IMR-90 (cell line): ENCODE results near the gene SOCS3. TPM values are rescaled to one million over a fixed set of nuclear protein-coding genes. Genes with fewer than 3 reads are reported as not detected.

ENCODE experiments used
- ATAC-seq: fragments of 200-7000 bp; cut with Tn5 transposase; 2 replicates; pipeline ENCODE4 v1.9.1; 2020; ENCODE audit warnings: low read depth, mild to moderate bottlenecking, moderate library complexity
- BruUV-seq: library from RNA; stranded (reverse); fragments of 400-500 nt; replicated peaks from 2 replicates; lab custom pipeline; 2021; lab: Mats Ljungman, UMichigan
- CTCF ChIA-PET: fragments of 300-600 bp; formaldehyde crosslinking; extraction: SDS; loops from one replicate; lab custom pipeline; 2021; ENCODE audit warnings: antibody characterized with exemption; lab: Yijun Ruan, JAX
- POLR2A ChIA-PET: fragments of 300-600 bp; sonication (Branson Sonifier 250); formaldehyde crosslinking; loops from one replicate; lab custom pipeline; 2022; ENCODE audit warnings: antibody characterized with exemption; ENCODE audit not compliant: unreplicated experiment; lab: Charles Lee
- DNase-seq: peaks from one replicate; pipeline ENCODE4 v3.0.0; 2013
- H2AFZ ChIP-seq: replicated peaks from 2 replicates; pipeline ENCODE3; 2013; ENCODE audit warnings: low read length, mild to moderate bottlenecking; ENCODE audit not compliant: poor library complexity
- H2AK5ac ChIP-seq: 2 replicates; pipeline ENCODE4 v1.6.1; 2013; ENCODE audit warnings: low read depth, low read length, inconsistent platforms
- H2AK9ac ChIP-seq: replicated peaks from 2 replicates; pipeline ENCODE3; 2013; ENCODE audit warnings: mild to moderate bottlenecking, low read depth, low read length, moderate library complexity; ENCODE audit not compliant: poor library complexity
- H2BK120ac ChIP-seq: 2 replicates; pipeline ENCODE4 v1.6.1; 2013; ENCODE audit warnings: low read depth, low read length, inconsistent platforms
- H2BK15ac ChIP-seq: 3 replicates; pipeline ENCODE4 v1.6.1; 2013; ENCODE audit warnings: low read depth, low read length, inconsistent platforms
- H2BK20ac ChIP-seq: 2 replicates; pipeline ENCODE4 v1.6.1; 2013; ENCODE audit warnings: low read depth, mild to moderate bottlenecking, inconsistent platforms, low read length, moderate library complexity
- H2BK5ac ChIP-seq: 2 replicates; pipeline ENCODE4 v1.6.1; 2013; ENCODE audit warnings: mild to moderate bottlenecking, low read depth, low read length, inconsistent platforms; ENCODE audit not compliant: poor library complexity, severe bottlenecking
- H3K14ac ChIP-seq: replicated peaks from 2 replicates; pipeline ENCODE4 v1.6.1; 2013; ENCODE audit warnings: low read depth, low read length, inconsistent platforms
- H3K18ac ChIP-seq: 2 replicates; pipeline ENCODE4 v1.6.1; 2013; ENCODE audit warnings: low read depth, low read length, control low read depth
- H3K23ac ChIP-seq: 2 replicates; pipeline ENCODE4 v1.6.1; 2013; ENCODE audit warnings: low read depth, low read length, inconsistent platforms
- H3K27ac ChIP-seq: 2 replicates; pipeline ENCODE4 v1.5.1; 2013; ENCODE audit warnings: mild to moderate bottlenecking, control low read depth, low read length; ENCODE audit not compliant: insufficient read depth
- H3K27me3 ChIP-seq: 2 replicates; pipeline ENCODE4 v1.6.1; 2013; ENCODE audit warnings: low read length; ENCODE audit not compliant: control insufficient read depth, insufficient read depth
- H3K36me3 ChIP-seq: 2 replicates; pipeline ENCODE4 v1.6.1; 2013; ENCODE audit warnings: low read length, mixed read lengths; ENCODE audit not compliant: control insufficient read depth, insufficient read depth
- H3K4ac ChIP-seq: 2 replicates; pipeline ENCODE4 v1.6.1; 2013; ENCODE audit warnings: low read depth, low read length, inconsistent platforms
- H3K4me1 ChIP-seq: 2 replicates; pipeline ENCODE4 v1.6.1; 2013; ENCODE audit warnings: low read length, mixed read lengths; ENCODE audit not compliant: control insufficient read depth, insufficient read depth
- H3K4me2 ChIP-seq: 2 replicates; pipeline ENCODE4 v1.6.1; 2013; ENCODE audit warnings: low read depth, mild to moderate bottlenecking, control low read depth, low read length, moderate library complexity
- H3K4me3 ChIP-seq: 2 replicates; pipeline ENCODE4 v1.5.1; 2013; ENCODE audit warnings: low read depth, mild to moderate bottlenecking, control low read depth, low read length, moderate library complexity; ENCODE audit not compliant: insufficient read depth
- H3K56ac ChIP-seq: 2 replicates; pipeline ENCODE4 v1.6.1; 2013; ENCODE audit warnings: low read length, inconsistent platforms; ENCODE audit not compliant: insufficient read depth; ENCODE audit errors: extremely low read depth
- H3K79me1 ChIP-seq, 2 experiments: 2 replicates each; pipeline ENCODE4 v1.6.1; 2013; ENCODE audit warnings: low read length in 2 of 2, inconsistent platforms in 1 of 2, low read depth in 1 of 2
- H3K9ac ChIP-seq: 2 replicates; pipeline ENCODE4 v1.6.1; 2013; ENCODE audit warnings: low read depth, low read length, control low read depth
- H3K9me1 ChIP-seq: 2 replicates; pipeline ENCODE4 v1.6.1; 2013; ENCODE audit warnings: low read length, inconsistent platforms; ENCODE audit not compliant: insufficient read depth
- H3K9me3 ChIP-seq: 2 replicates; pipeline ENCODE4 v1.6.1; 2013; ENCODE audit warnings: low read length; ENCODE audit not compliant: control insufficient read depth, insufficient read depth
- H4K20me1 ChIP-seq: 2 replicates; pipeline ENCODE4 v1.6.1; 2013; ENCODE audit warnings: low read length, inconsistent platforms; ENCODE audit not compliant: insufficient read depth
- H4K5ac ChIP-seq: 2 replicates; pipeline ENCODE4 v1.6.1; 2013; ENCODE audit warnings: mild to moderate bottlenecking, low read depth, low read length, control low read depth
- H4K8ac ChIP-seq, 2 experiments: 2 replicates each; pipeline ENCODE4 v1.6.1; 2013; ENCODE audit warnings: low read depth in 2 of 2, low read length in 2 of 2, control low read depth in 1 of 2, inconsistent platforms in 1 of 2
- H4K91ac ChIP-seq: 2 replicates; pipeline ENCODE4 v1.6.1; 2013; ENCODE audit warnings: low read depth, low read length, inconsistent platforms; ENCODE audit not compliant: insufficient read depth
- CTCF ChIP-seq: conservative IDR thresholded peaks from 2 replicates; pipeline ENCODE4 v1.5.1; 2012; ENCODE audit warnings: mild to moderate bottlenecking, low read depth, low read length, improper control_type of control experiment
- MXI1 ChIP-seq: IDR thresholded peaks from 2 replicates; pipeline ENCODE4 v1.6.1; 2012; ENCODE audit warnings: low read depth, mild to moderate bottlenecking, low read length, moderate library complexity, borderline replicate concordance
- RAD21 ChIP-seq: IDR thresholded peaks from 2 replicates; pipeline ENCODE4 v1.6.1; 2012; ENCODE audit warnings: low read length, improper control_type of control experiment
- SMC3 ChIP-seq: fragments of 150-350 bp; IDR thresholded peaks from 2 replicates; pipeline ENCODE4 v1.6.1; 2016; ENCODE audit warnings: low read depth, mild to moderate bottlenecking, antibody characterized with exemption, low read length, moderate library complexity
- WGBS, 2 experiments: methylation state at CpG; one replicate each; pipeline versions ENCODE4 v1.1.5 to v1.1.7; 2013; ENCODE audit warnings: missing lambda C conversion rate in 2 of 2; ENCODE audit not compliant: insufficient read length in 1 of 2; ENCODE audit errors: extremely low coverage in 2 of 2; 5-methylcytosine and 5-hydroxymethylcytosine counted together
- dilution Hi-C: fragments of 300-500 bp; cut with HindIII; formaldehyde crosslinking; loops from one replicate; pipeline ENCODE4 v1.14.3; 2018; ENCODE audit warnings: low sequenced_read_pairs; ENCODE audit not compliant: unreplicated experiment
- in situ Hi-C: fragments of 300-500 bp; cut with MboI; formaldehyde crosslinking; loops from 3 replicates; pipeline ENCODE4 v1.14.3; 2019; ENCODE audit warnings: low sequenced_read_pairs, inconsistent platforms, mixed read lengths
- intact Hi-C: fragments of 100-400 bp; cut with micrococcal nuclease; formaldehyde crosslinking; loops from 2 replicates; pipeline ENCODE4 v1.10.0; 2022
- polyA plus RNA-seq, 3 experiments: library from polyadenylated mRNA; depleted of rRNA; stranded (reverse); fragments of >200 nt; gene quantifications; 2 replicates each; pipeline ENCODE4 v1.2.3, GENCODE V29; 2012; ENCODE audit warnings: low replicate concordance in 1 of 3
- total RNA-seq: library from RNA; depleted of rRNA; stranded (reverse); fragments of >200 nt; gene quantifications from 2 replicates; pipeline ENCODE4 v1.2.3, GENCODE V29; 2012

The SOCS3 gene
- total and polyA plus RNA-seq, 2 of the 4 experiments (the other 2 are of a cell fraction): 19.2 to 19.9 TPM

- TF ChIP-seq SMC3 (peak; percentile 28; the same call in 1 of the 2 replicates), RAD21 (peak; percentile 31)
Measured at GRCh38 chr17:78351449-78352006, 8.3 kb downstream of the SOCS3 start (continued).

GRCh38 chr17:78349891-78350642 lies 9.8 kb downstream of the SOCS3 start:
- Histone ChIP-seq H2AK9ac (no peak overlapping the region), H4K20me1 (peaks cover 12% of the 10 kb centered on the region), H4K8ac (no peak overlapping the region), H3K23ac (no peak overlapping the region), H2AFZ (no peak overlapping the region), H3K36me3 (peaks cover 2% of the 10 kb centered on the region; the same call in 1 of the 2 replicates), H2BK5ac (no peak overlapping the region), H3K9me3 (no peaks in the 10 kb centered on the region), H3K56ac (no peak overlapping the region), H3K4me3 (no peak overlapping the region), H3K4ac (peak overlapping the region; percentile 27), H3K14ac (0 out of 2 replicates have a peak overlapping the region, but pooled peaks have one; percentile 23), H3K27ac (no peak overlapping the region), H3K4me2 (no peak overlapping the region), H2BK15ac (peak overlapping the region; percentile 48; the same call in 2 of the 3 replicates), H4K91ac (0 out of 2 replicates have a peak overlapping the region, but pooled peaks have one; percentile 64), H3K18ac (peak overlapping the region; percentile 18; the same call in 1 of the 2 replicates), H3K79me1 (peaks cover 0 to 25% of the 10 kb centered on the region in 2 experiments; a peak in 3 of 4 replicates), H3K9ac (no peak overlapping the region), H2AK5ac (peak overlapping the region; percentile 69; the same call in 1 of the 2 replicates), H3K4me1 (peaks cover 23% of the 10 kb centered on the region), H2BK120ac (peak overlapping the region; percentile 10; the same call in 1 of the 2 replicates), H3K27me3 (no peaks in the 10 kb centered on the region), H4K5ac (no peak overlapping the region), H2BK20ac (peak overlapping the region; percentile 41), H3K9me1 (peaks cover 20% of the 10 kb centered on the region; the same call in 1 of the 2 replicates)
- ATAC-seq (no peak), DNase-seq (no peak)
- intact Hi-C loops: loop anchor here (2.0 kb wide), 1 partner anchor 19 kb away; no protein-coding TSS in a partner anchor
- no peak for TF ChIP-seq MXI1
- TF ChIP-seq CTCF: 0 out of 2 replicates have a peak, but pooled peaks have one; percentile 4
- CTCF ChIA-PET: no interaction called here
- POLR2A ChIA-PET: interaction anchor here (0.7 kb wide), 1 partner anchor 558 kb away, joined by 22 read pairs; no protein-coding TSS in a partner anchor
- dilution Hi-C loops: no loop called here
- no TSS peak for BruUV-seq
- in situ Hi-C loops: no loop called here
- WGBS, 2 experiments: 86% methylated on average over 2 of the region's 4 CpGs; no CpG with 5 or more reads in 1 of the 2 experiments
